A549 treated with ZK216348 at 1 μM for 4 hours (cell line): Measurements from ENCODE around the gene XAGE2. TPM values are rescaled to one million over a fixed set of nuclear protein-coding genes. Genes with fewer than 3 reads are reported as not detected.

Experiments used
- total RNA-seq: library from RNA; stranded (reverse); fragments of 200-300 nt; extraction: Qiagen RNA extraction; gene quantifications from 5 replicates; pipeline ENCODE4 v1.2.3, GENCODE V29; 2022; ENCODE audit warnings: low read depth

XAGE2 gene
- total RNA-seq = not detected in 5 replicates

GRCh38 chrX:52368368-52369055 lies at the start of gene XAGE2:
TSS of gene XAGE2 (plus strand) at chrX:52369021. CDS start at chrX:52370015, 994 bp downstream.

Other genes with a start within 250 kb of the XAGE2 start
- gene MAGED4, start 184.1 kb upstream of the XAGE2 start, total RNA-seq = 0.24 to 15.1 TPM (median 11.3 TPM) in 5 replicates
- gene XAGE1A, start 126.8 kb downstream of the XAGE2 start, total RNA-seq = 14.6 to 60.9 TPM (median 33.9 TPM) in 5 replicates
- 160 to 278 TPM (median 228 TPM) in 5 replicates for gene XAGE1B, start 148.0 kb downstream of the XAGE2 start, total RNA-seq